ENCODE data around the gene EXOSC5. TPM values are rescaled to one million over a fixed set of nuclear protein-coding genes. Genes with fewer than 3 reads are reported as not detected.

Gene EXOSC5
- total and polyA plus RNA-seq, 2 of the 13 experiments (the other 11 are each of a cell fraction or from before 2014, with no cell fraction given) = 24.1 to 26.5 TPM

GRCh38 chr19:41439441-41440222, 42.5 kb upstream of the EXOSC5 start, which contains the start of gene DMAC2 (continued):
- TF ChIP-seq SOX13 (IDR thresholded peaks at IDR 0.05) = no peak
- TF ChIP-seq SOX13 (CRISPR knock-in tag; conservative IDR thresholded peaks at IDR 0.05 in 1 of 2, IDR thresholded peaks at IDR 0.05 in 1 of 2) = no peak
- no peak for TF ChIP-seq ZBTB21 (CRISPR knock-in tag; IDR thresholded peaks at IDR 0.05)
- no peak for TF ChIP-seq SAFB2 (CRISPR knock-in tag; IDR thresholded peaks at IDR 0.05; ENCODE audit: borderline replicate concordance, low read depth)
- 0 out of 2 replicates have a peak, but pooled peaks have one; percentile 46 for TF ChIP-seq ZNF510 (CRISPR knock-in tag; IDR thresholded peaks at IDR 0.05; ENCODE audit: low read depth)
- TF ChIP-seq RAD21 (CRISPR knock-in tag; IDR thresholded peaks at IDR 0.05) = peak; percentile 28; the same call in 1 of the 2 replicates
- TF ChIP-seq CBX1 (IDR thresholded peaks at IDR 0.05; ENCODE audit: low read depth) = no peak
- TF ChIP-seq LCORL (IDR thresholded peaks at IDR 0.05) = no peak
- TF ChIP-seq LCORL (CRISPR knock-in tag; IDR thresholded peaks at IDR 0.05) = peak; percentile 64; the same call in 1 of the 2 replicates
- TF ChIP-seq, protein P1, sequence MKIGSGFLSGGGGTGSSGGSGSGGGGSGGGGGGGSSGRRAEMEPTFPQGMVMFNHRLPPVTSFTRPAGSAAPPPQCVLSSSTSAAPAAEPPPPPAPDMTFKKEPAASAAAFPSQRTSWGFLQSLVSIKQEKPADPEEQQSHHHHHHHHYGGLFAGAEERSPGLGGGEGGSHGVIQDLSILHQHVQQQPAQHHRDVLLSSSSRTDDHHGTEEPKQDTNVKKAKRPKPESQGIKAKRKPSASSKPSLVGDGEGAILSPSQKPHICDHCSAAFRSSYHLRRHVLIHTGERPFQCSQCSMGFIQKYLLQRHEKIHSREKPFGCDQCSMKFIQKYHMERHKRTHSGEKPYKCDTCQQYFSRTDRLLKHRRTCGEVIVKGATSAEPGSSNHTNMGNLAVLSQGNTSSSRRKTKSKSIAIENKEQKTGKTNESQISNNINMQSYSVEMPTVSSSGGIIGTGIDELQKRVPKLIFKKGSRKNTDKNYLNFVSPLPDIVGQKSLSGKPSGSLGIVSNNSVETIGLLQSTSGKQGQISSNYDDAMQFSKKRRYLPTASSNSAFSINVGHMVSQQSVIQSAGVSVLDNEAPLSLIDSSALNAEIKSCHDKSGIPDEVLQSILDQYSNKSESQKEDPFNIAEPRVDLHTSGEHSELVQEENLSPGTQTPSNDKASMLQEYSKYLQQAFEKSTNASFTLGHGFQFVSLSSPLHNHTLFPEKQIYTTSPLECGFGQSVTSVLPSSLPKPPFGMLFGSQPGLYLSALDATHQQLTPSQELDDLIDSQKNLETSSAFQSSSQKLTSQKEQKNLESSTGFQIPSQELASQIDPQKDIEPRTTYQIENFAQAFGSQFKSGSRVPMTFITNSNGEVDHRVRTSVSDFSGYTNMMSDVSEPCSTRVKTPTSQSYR (CRISPR knock-in tag; IDR thresholded peaks at IDR 0.05; ENCODE audit: borderline replicate concordance) = no peak
- no peak for TF ChIP-seq LRRFIP1 (CRISPR knock-in tag; conservative IDR thresholded peaks at IDR 0.05)
- TF ChIP-seq CENPBD1 (CRISPR knock-in tag; IDR thresholded peaks at IDR 0.05; ENCODE audit: borderline replicate concordance, low read depth) = no peak
- TF ChIP-seq, protein P2, sequence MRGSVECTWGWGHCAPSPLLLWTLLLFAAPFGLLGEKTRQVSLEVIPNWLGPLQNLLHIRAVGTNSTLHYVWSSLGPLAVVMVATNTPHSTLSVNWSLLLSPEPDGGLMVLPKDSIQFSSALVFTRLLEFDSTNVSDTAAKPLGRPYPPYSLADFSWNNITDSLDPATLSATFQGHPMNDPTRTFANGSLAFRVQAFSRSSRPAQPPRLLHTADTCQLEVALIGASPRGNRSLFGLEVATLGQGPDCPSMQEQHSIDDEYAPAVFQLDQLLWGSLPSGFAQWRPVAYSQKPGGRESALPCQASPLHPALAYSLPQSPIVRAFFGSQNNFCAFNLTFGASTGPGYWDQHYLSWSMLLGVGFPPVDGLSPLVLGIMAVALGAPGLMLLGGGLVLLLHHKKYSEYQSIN (CRISPR knock-in tag; IDR thresholded peaks at IDR 0.05; ENCODE audit: borderline replicate concordance) = no peak
- TF ChIP-seq, protein P3, sequence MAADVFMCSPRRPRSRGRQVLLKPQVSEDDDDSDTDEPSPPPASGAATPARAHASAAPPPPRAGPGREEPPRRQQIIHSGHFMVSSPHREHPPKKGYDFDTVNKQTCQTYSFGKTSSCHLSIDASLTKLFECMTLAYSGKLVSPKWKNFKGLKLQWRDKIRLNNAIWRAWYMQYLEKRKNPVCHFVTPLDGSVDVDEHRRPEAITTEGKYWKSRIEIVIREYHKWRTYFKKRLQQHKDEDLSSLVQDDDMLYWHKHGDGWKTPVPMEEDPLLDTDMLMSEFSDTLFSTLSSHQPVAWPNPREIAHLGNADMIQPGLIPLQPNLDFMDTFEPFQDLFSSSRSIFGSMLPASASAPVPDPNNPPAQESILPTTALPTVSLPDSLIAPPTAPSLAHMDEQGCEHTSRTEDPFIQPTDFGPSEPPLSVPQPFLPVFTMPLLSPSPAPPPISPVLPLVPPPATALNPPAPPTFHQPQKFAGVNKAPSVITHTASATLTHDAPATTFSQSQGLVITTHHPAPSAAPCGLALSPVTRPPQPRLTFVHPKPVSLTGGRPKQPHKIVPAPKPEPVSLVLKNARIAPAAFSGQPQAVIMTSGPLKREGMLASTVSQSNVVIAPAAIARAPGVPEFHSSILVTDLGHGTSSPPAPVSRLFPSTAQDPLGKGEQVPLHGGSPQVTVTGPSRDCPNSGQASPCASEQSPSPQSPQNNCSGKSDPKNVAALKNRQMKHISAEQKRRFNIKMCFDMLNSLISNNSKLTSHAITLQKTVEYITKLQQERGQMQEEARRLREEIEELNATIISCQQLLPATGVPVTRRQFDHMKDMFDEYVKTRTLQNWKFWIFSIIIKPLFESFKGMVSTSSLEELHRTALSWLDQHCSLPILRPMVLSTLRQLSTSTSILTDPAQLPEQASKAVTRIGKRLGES (CRISPR knock-in tag; IDR thresholded peaks at IDR 0.05; ENCODE audit: borderline replicate concordance) = no peak
- 0 out of 2 replicates have a peak, but pooled peaks have one; percentile 35 for TF ChIP-seq KLF13 (CRISPR knock-in tag; IDR thresholded peaks at IDR 0.05)
